Amniotic stem cell (primary cell): ENCODE results near the gene HADH.

Experiments
- DNase-seq: peaks from one replicate; lab custom pipeline; 2025; lab: John Stamatoyannopoulos, UW

Gene HADH

DNA sequence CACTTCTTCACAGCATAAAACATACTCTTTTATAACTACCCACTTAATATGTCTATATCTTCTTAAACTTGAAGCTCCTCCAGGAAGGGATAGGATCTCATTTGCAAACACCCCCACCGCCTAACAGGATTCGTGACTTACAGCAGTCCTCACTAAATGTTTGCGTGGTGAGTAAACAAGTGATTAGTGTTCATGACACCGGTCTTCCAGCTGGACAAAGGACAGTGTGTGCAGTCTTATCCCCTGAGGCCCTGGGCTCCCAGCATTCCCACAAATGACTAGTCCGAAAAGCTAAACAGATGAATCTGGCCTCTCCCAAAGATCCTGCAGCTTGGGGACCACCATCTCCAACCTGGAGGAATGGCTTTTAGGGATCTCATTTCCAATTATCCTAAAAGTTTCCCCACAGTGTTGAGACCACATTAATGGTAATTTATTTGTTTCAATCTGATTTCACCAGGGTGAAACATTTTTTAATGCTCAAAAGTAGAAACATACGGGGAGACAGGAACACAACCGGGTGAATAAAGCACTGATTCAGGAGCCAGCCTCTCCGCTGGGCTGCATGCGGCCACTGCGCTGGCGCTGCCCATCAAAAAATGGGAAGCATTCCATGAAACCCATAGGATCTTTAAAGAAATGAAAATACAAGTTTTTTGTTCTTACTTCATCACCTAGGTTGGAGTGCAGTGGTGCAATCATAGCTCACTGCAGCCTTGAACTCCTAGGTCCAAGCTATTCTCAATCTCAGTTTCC, 69.2 kb downstream of the HADH start:
- DNase-seq, result no peak

DNA sequence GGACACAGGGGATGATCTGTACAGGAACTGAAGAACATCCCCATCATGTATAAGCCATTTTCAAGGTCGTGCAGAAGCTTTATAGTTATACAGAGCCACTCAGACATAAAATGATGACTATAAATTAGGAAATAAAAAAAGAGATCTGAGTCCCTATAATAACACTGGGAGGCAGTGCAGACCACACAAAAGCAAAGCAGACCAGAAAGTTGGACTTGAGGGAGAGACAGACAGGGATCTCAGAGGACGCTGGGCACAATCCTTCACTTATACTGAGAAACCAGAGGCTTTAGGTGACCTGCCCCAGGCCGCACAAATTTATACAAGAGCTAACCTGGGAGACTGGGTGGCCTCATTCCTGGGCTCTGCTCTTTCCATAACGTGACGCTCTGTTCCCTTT, 70.5 kb downstream of the HADH start:
- no peak for DNase-seq

DNA sequence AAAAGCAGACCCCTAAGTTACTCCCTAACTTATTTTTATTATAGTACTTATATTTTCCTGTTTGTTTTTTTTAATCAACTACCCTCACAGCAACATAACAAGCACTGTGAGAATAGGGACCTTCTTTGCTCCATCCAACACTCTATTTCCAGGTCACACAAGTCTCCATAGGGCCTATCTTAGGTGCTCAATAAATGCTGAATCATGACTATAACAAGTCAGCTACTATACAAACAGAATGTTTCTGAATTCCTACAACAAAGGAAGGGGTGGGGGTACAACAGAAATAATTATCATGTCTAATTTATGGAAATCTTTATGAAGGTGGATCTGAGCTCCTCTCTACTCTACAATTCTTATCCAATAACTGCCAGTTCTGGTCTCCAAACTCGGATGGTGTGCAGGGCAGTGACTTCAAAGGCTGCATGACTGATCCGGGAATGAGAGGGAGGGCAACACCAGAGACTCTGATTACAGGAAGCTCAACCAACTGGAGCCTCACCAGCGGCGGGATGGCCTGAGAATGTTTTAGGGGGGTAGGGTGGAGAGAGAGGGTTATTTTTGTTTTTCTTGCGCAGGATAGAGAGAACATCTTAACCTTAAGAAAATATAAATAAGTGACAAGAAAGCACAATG, 71.1 kb downstream of the HADH start:
- DNase-seq, result no peak

DNA sequence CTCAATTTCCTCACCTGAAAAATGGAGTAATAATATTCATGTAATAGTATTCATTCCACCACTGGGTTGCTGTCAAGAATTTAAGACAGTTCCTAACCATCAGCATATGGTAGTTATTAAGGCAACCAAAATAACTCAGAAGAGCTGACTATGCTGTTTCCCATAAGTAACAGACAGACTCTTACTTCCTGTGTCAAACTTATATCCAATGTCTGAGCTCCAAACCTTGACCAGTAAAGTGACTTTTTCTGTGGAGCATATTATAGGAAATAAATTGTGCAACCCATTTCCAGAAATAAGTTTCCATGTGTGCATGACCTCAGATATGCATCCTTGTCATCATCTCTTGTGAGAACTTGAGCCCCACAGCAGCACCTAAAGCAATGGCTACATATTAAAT, 78.8 kb downstream of the HADH start:
- DNase-seq, result no peak

DNA sequence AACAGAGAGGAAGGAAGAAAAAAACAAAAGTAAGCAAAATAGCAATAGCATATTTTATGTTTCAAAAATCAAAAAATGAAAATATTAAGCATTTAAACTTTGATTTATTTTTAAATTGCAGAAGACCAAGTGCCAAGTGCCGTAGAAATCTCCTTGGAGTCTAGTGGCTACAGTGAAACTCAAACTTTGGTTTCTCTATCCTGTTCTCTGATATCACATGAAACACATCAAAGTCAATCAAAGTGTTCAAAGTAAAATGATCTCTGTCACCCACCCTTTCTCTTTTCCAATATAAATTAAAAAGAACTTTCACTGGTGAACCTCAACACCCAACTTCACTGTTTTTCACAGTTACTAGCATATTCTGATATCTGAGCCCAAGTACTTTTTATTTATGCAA, 81.1 kb downstream of the HADH start:
- no peak for DNase-seq

DNA sequence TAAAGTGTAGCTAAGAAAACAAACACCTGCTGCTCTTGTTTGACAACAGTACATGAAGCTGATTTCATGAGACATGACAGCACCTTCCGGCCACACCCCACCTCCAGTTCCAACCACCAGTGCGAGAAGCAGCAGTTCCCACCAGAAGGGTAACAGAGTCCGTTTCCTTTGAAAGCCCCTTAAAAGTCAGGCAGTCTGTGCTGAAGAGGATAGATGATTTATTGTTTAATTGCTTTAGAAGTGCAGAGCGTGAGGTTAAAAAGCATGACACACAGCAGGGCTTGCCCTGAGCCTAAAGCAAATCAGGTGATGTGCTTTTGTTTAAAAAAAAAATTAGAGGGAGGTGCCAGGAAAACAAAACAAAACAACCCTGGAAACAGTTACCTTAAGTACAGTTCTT, 82.6 kb downstream of the HADH start:
- DNase-seq, result no peak

DNA sequence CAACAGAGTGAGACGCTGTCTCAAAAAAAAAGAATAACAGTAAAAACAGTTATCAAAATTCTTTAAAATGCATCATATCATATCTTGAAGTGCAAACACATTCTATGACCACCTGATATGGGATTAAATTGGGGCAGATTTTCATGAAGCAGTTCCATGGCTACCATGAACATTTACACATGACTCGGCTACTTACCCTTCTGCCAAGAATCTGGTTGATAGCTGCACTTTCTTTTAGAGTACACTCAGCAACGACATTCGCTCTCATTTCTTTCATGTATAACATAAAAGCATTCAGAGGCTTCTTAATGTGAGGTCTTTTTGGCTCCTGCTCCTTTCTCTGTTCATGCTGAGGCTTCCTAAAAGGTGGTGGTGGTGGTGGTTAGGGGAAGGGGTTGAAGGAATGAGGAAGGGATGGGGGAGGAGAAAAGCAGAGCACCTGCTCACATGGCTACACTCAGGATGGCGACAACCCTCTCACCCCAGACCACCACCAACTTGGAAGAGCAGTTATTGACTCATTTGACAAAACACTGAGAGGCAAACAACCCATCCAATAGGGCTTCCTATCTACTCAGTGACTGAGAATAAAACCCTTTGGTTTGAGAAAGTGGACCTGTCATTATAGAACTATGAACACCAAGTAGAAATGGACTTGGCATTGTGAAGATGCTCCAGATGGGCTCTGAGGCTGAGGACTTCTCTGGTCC, 88.5 kb downstream of the HADH start:
- DNase-seq, result no peak

DNA sequence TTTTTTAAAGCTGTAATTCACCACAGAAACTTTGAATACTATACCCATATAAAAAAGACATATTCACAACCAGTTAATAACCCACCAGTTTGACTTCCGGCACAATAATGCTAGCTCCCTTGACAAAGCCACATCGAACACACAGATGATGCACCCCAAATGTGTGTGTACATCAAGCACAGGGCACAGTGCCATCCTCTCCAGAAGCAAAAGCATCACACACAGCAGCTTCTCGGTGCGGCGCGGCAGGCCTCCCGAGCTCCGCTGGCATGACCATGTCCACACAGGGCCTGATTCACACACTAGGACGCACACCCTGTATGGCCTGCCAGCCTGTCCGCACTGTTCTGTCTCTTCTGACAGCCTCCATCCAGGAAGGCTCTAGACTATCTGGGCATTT, 91.1 kb downstream of the HADH start:
- no peak for DNase-seq

DNA sequence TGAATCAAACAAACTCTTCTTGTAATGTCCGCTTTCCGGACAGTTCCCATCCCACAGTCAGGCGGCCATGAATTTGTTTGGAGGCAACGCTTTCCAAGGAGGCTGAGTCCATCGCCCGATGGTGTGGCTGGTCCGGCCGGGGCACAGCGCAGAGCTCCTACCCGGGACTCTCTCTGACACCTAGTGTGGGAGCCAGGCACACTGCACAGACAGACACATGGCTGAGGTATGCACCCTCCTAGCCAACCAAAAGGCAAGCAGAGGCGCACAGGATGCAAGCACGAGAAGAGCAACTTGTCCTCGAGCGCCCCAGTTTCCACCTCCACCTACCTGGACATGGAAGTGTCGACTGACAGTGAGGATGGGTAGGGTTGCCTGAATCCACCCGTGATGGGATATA, 91.6 kb downstream of the HADH start:
- no peak for DNase-seq
